ENCODE measurements around the gene ZNF212. TPM values are rescaled to one million over a fixed set of nuclear protein-coding genes. Genes with fewer than 3 reads are reported as not detected.

ZNF212 gene
- total and polyA plus RNA-seq, 2 donors (not counting 3 experiments of a cell fraction or from before 2014, with no cell fraction given): 3.6 to 9.0 TPM

DNA sequence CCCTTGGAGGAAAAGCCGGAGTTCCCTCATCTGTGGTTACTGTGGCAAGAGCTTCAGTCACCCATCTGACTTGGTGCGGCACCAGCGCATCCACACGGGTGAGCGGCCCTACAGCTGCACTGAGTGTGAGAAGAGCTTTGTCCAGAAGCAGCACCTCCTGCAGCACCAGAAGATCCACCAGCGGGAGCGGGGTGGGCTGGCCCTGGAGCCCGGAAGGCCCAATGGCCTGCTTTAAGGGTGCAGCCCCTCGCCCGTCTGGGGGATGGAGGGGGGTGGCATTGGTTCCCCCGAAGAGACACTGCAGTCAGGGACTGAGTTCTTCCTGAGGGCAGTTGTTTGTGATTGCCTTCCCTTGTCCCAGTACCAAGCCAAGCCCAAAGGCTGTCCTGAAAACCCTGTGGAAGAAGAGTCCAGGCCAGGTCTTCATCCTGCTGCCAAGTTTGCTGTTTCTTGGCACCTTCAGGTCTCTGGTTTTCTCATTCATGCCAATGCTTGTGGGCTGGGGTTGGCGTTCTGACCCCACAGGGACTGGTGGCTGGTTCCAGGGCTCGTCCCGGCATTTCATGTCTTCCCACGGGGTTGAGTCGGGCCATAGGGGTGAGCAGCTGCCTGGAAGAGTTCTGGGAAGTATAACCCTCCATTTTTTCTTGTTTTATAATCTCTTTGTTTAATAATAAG, 14.9 kb downstream of the ZNF212 start:
- POLR2A ChIA-PET: no interaction called here

DNA sequence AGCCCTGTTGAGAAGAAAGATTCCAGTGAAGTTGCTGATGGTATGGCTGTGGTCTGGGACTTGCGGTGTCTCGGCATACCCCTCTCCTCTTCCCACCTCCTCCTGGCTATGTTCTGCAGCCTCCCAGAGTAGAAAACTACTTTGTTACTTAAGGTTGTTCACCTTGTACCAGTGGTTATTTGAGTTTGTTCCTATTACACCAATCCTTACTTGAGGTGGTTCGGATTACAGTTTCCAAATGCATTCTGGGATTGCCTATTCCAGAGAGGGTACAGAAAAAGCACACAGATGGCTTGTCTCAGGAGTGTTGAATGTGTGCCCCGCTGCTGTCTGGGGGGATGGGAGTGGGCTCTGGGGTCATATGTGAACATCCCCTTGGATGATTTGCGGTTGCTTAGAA, 15.7 kb downstream of the ZNF212 start:
- intact Hi-C loops (cut with micrococcal nuclease): no loop called here
- no peaks in the 10 kb centered on the region for H3K27me3 ChIP-seq (ENCODE audit: control insufficient read depth in 2 of 2, insufficient read depth in 2 of 2, low read length in 2 of 2)
- no peak overlapping the region for H3K4me3 ChIP-seq (replicated peaks in 1 of 3; ENCODE audit: insufficient read depth in 1 of 3, low read depth in 1 of 3, low read length in 3 of 3)
- H3K36me3 ChIP-seq (ENCODE audit: control insufficient read depth in 2 of 2, extremely low read depth in 1 of 2, insufficient read depth in 2 of 2, low read length in 2 of 2): peaks cover 13 to 31% of the 10 kb centered on the region in 2 experiments
- no peaks in the 10 kb centered on the region for H3K79me2 ChIP-seq (ENCODE audit: control insufficient read depth, insufficient read depth, low read length)
- FAIRE-seq: no peak
- H3K9ac ChIP-seq (replicated peaks; ENCODE audit: extremely low read depth, insufficient read depth, low read length): no peak overlapping the region
- ChIA-PET POLR2A (no interaction called here), CTCF (no interaction called here)
- no peak overlapping the region for H3K4me2 ChIP-seq (ENCODE audit: insufficient read depth, low read length)
- no TSS peak for BruUV-seq (replicated peaks)
- H3K9me1 ChIP-seq (replicated peaks; ENCODE audit: control insufficient read depth, extremely low read depth, insufficient read depth, low read length): no peaks in the 10 kb centered on the region
- TF ChIP-seq FOS (IDR thresholded peaks at IDR 0.05; ENCODE audit: borderline replicate concordance, insufficient read depth, low read length) (no peak), JUN (IDR thresholded peaks at IDR 0.05; ENCODE audit: borderline replicate concordance, insufficient read depth, insufficient read length, low read depth) (no peak), POLR2AphosphoS5 (IDR thresholded peaks at IDR 0.05; ENCODE audit: insufficient read depth, low read depth, low read length) (no peak), GATA2 (IDR thresholded peaks at IDR 0.05; ENCODE audit: insufficient read depth, insufficient read length, low read depth, low read length) (no peak), POLR2A (IDR thresholded peaks at IDR 0.05; ENCODE audit: low read depth, low read length) (no peak), MYC (IDR thresholded peaks at IDR 0.05; ENCODE audit: low read depth, low read length) (no peak)
- DNase-seq (ENCODE audit: low read depth, low spot score): no peak
- no peak overlapping the region for H3K27ac ChIP-seq (ENCODE audit: insufficient read depth, low read depth, low read length)
- no peaks in the 10 kb centered on the region for H3K9me3 ChIP-seq (replicated peaks; ENCODE audit: control insufficient read depth, insufficient read depth, low read length)
- dilution Hi-C loops (cut with MboI; ENCODE audit: extremely low pct_ligation_motif_present, low sequenced_read_pairs): no loop called here
- no peaks in the 10 kb centered on the region for H4K20me1 ChIP-seq (replicated peaks; ENCODE audit: control insufficient read depth, extremely low read depth, insufficient read depth, low read length)
- no peak overlapping the region for H2AFZ ChIP-seq (ENCODE audit: low read depth, low read length)
- no peaks in the 10 kb centered on the region for H3K4me1 ChIP-seq (ENCODE audit: control insufficient read depth, extremely low read depth, insufficient read depth, low read length)

More for the DNA sequence above, 14.9 kb downstream of the ZNF212 start:
- Histone ChIP-seq H3K79me2 (ENCODE audit: control insufficient read depth, insufficient read depth, low read length) (no peaks in the 10 kb centered on the region), H4K20me1 (replicated peaks; ENCODE audit: control insufficient read depth, extremely low read depth, insufficient read depth, low read length) (no peaks in the 10 kb centered on the region), H3K9me1 (replicated peaks; ENCODE audit: control insufficient read depth, extremely low read depth, insufficient read depth, low read length) (no peaks in the 10 kb centered on the region), H3K4me1 (ENCODE audit: control insufficient read depth, extremely low read depth, insufficient read depth, low read length) (no peaks in the 10 kb centered on the region), H3K36me3 (ENCODE audit: control insufficient read depth in 2 of 2, extremely low read depth in 1 of 2, insufficient read depth in 2 of 2, low read length in 2 of 2) (peaks cover 13 to 32% of the 10 kb centered on the region in 2 experiments), H3K9me3 (replicated peaks; ENCODE audit: control insufficient read depth, insufficient read depth, low read length) (no peaks in the 10 kb centered on the region), H3K9ac (replicated peaks; ENCODE audit: extremely low read depth, insufficient read depth, low read length) (no peak overlapping the region), H3K4me3 (replicated peaks in 1 of 3; ENCODE audit: insufficient read depth in 1 of 3, low read depth in 1 of 3, low read length in 3 of 3) (no peak overlapping the region), H3K27me3 (ENCODE audit: control insufficient read depth in 2 of 2, insufficient read depth in 2 of 2, low read length in 2 of 2) (no peaks in the 10 kb centered on the region), H2AFZ (ENCODE audit: low read depth, low read length) (no peak overlapping the region), H3K27ac (ENCODE audit: insufficient read depth, low read depth, low read length) (no peak overlapping the region), H3K4me2 (ENCODE audit: insufficient read depth, low read length) (no peak overlapping the region)
- dilution Hi-C loops (cut with MboI; ENCODE audit: extremely low pct_ligation_motif_present, low sequenced_read_pairs) (no loop called here), intact Hi-C loops (cut with micrococcal nuclease) (no loop called here)
- FAIRE-seq (no peak), DNase-seq (ENCODE audit: low read depth, low spot score) (no peak)
- CTCF ChIA-PET: no interaction called here
- BruUV-seq (replicated peaks): no TSS peak
- TF ChIP-seq POLR2AphosphoS5 (IDR thresholded peaks at IDR 0.05; ENCODE audit: insufficient read depth, low read depth, low read length) (no peak), MYC (IDR thresholded peaks at IDR 0.05; ENCODE audit: low read depth, low read length) (no peak), EZH2 (IDR thresholded peaks at IDR 0.05; ENCODE audit: borderline replicate concordance, low read depth, low read length, severe bottlenecking) (no peak)
